ENCODE results near the gene SYNDIG1.

SYNDIG1 gene

GRCh38 chr20:24665741-24666191 is 196.3 kb downstream of the SYNDIG1 start:
- H3K36me3 ChIP-seq (ENCODE audit: control insufficient read depth in 1 of 2, insufficient read depth in 2 of 2, low read depth in 1 of 2, low read length in 2 of 2) = peaks cover 0 to 6% of the 10 kb centered on the region in 2 experiments
- H3K27me3 ChIP-seq (ENCODE audit: control insufficient read depth in 1 of 2, insufficient read depth in 1 of 2, low read length in 2 of 2) = peaks cover 0 to 25% of the 10 kb centered on the region in 2 experiments
- no peak overlapping the region for H2BK5ac ChIP-seq (ENCODE audit: low read depth, low read length, poor library complexity, severe bottlenecking)
- no peak overlapping the region for H2BK15ac ChIP-seq (ENCODE audit: low read depth, poor library complexity, severe bottlenecking)
- no peak overlapping the region for H4K91ac ChIP-seq (ENCODE audit: low read length)
- no peak overlapping the region for H3K27ac ChIP-seq (ENCODE audit: low read length, poor library complexity, severe bottlenecking)
- H3K4ac ChIP-seq (ENCODE audit: low read depth in 1 of 2, low read length in 2 of 2) = no peak overlapping the region
- H3K9me3 ChIP-seq (ENCODE audit: control insufficient read depth, low read length) = no peaks in the 10 kb centered on the region
- no peak overlapping the region for H3K4me2 ChIP-seq (ENCODE audit: low read length, poor library complexity, severe bottlenecking)
- H3K23ac ChIP-seq (ENCODE audit: low read length in 2 of 2) = no peak overlapping the region
- H2AK5ac ChIP-seq (ENCODE audit: low read length, severe bottlenecking) = no peak overlapping the region
- no peak overlapping the region for H2BK12ac ChIP-seq (ENCODE audit: low read length in 2 of 2)
- H3K79me1 ChIP-seq (replicated peaks; ENCODE audit: low read length, poor library complexity, severe bottlenecking) = no peaks in the 10 kb centered on the region
- no peak overlapping the region for H3K14ac ChIP-seq (ENCODE audit: low read length in 2 of 2)
- H2AFZ ChIP-seq (ENCODE audit: low read depth, low read length) = no peak overlapping the region
- DNase-seq = no peak
- 91% methylated on average over 15 of the region's 15 CpGs for WGBS
- no peak overlapping the region for H3K4me3 ChIP-seq (ENCODE audit: insufficient read depth in 1 of 2, low read depth in 1 of 2, low read length in 2 of 2)
- peaks cover 6% of the 10 kb centered on the region for H3K4me1 ChIP-seq (ENCODE audit: control insufficient read depth, insufficient read depth, low read depth, low read length)
- no peak overlapping the region for H3K18ac ChIP-seq (ENCODE audit: low read depth in 1 of 2, low read length in 2 of 2)
- H2BK120ac ChIP-seq (ENCODE audit: low read depth, low read length) = no peak overlapping the region
- no peak overlapping the region for H4K8ac ChIP-seq (ENCODE audit: low read length)
- no peak overlapping the region for H3K9ac ChIP-seq (ENCODE audit: low read length)

GRCh38 chr20:24667689-24668383 is 198.4 kb downstream of the SYNDIG1 start:
- H3K4me3 ChIP-seq (ENCODE audit: insufficient read depth in 1 of 2, low read depth in 1 of 2, low read length in 2 of 2) = no peak overlapping the region
- H3K18ac ChIP-seq (ENCODE audit: low read depth in 1 of 2, low read length in 2 of 2) = no peak overlapping the region
- no peak overlapping the region for H2BK5ac ChIP-seq (ENCODE audit: low read depth, low read length, poor library complexity, severe bottlenecking)
- H3K36me3 ChIP-seq (ENCODE audit: control insufficient read depth in 1 of 2, insufficient read depth in 2 of 2, low read depth in 1 of 2, low read length in 2 of 2) = peaks cover 0 to 6% of the 10 kb centered on the region in 2 experiments
- no peak overlapping the region for H3K27ac ChIP-seq (ENCODE audit: low read length, poor library complexity, severe bottlenecking)
- H3K4ac ChIP-seq (ENCODE audit: low read depth in 1 of 2, low read length in 2 of 2) = no peak overlapping the region
- H2BK120ac ChIP-seq (ENCODE audit: low read depth, low read length) = no peak overlapping the region
- no peak overlapping the region for H4K91ac ChIP-seq (ENCODE audit: low read length)
- H3K23ac ChIP-seq (ENCODE audit: low read length in 2 of 2) = no peak overlapping the region
- H3K27me3 ChIP-seq (ENCODE audit: control insufficient read depth in 1 of 2, insufficient read depth in 1 of 2, low read length in 2 of 2) = peaks cover 0 to 12% of the 10 kb centered on the region in 2 experiments
- H2BK15ac ChIP-seq (ENCODE audit: low read depth, poor library complexity, severe bottlenecking) = no peak overlapping the region
- H3K4me2 ChIP-seq (ENCODE audit: low read length, poor library complexity, severe bottlenecking) = no peak overlapping the region
- no peak overlapping the region for H3K14ac ChIP-seq (ENCODE audit: low read length in 2 of 2)
- H4K8ac ChIP-seq (ENCODE audit: low read length) = no peak overlapping the region
- H3K9ac ChIP-seq (ENCODE audit: low read length) = no peak overlapping the region
- H3K4me1 ChIP-seq (ENCODE audit: control insufficient read depth, insufficient read depth, low read depth, low read length) = peaks cover 17% of the 10 kb centered on the region
- H2AFZ ChIP-seq (ENCODE audit: low read depth, low read length) = no peak overlapping the region
- no peak for DNase-seq
- 89% methylated on average over 7 of the region's 7 CpGs for WGBS
- no peaks in the 10 kb centered on the region for H3K79me1 ChIP-seq (replicated peaks; ENCODE audit: low read length, poor library complexity, severe bottlenecking)
- H2AK5ac ChIP-seq (ENCODE audit: low read length, severe bottlenecking) = peak overlapping the region; percentile 46
- no peaks in the 10 kb centered on the region for H3K9me3 ChIP-seq (ENCODE audit: control insufficient read depth, low read length)
- H2BK12ac ChIP-seq (ENCODE audit: low read length in 2 of 2) = no peak overlapping the region

- peaks cover 0 to 6% of the 10 kb centered on the region in 2 experiments for H3K36me3 ChIP-seq (ENCODE audit: control insufficient read depth in 1 of 2, insufficient read depth in 2 of 2, low read depth in 1 of 2, low read length in 2 of 2)
- DNase-seq = no peak
- H2AK5ac ChIP-seq (ENCODE audit: low read length, severe bottlenecking) = no peak overlapping the region
Measured at GRCh38 chr20:24668384-24668702, 198.9 kb downstream of the SYNDIG1 start.

GRCh38 chr20:24668791-24669190 is 199.4 kb downstream of the SYNDIG1 start:
- H4K8ac ChIP-seq (ENCODE audit: low read length) = no peak overlapping the region
- H2BK120ac ChIP-seq (ENCODE audit: low read depth, low read length) = no peak overlapping the region
- peaks cover 24% of the 10 kb centered on the region for H3K4me1 ChIP-seq (ENCODE audit: control insufficient read depth, insufficient read depth, low read depth, low read length)
- no peak overlapping the region for H4K91ac ChIP-seq (ENCODE audit: low read length)
- no peak overlapping the region for H3K18ac ChIP-seq (ENCODE audit: low read depth in 1 of 2, low read length in 2 of 2)
- H3K4me2 ChIP-seq (ENCODE audit: low read length, poor library complexity, severe bottlenecking) = no peak overlapping the region
- H2BK5ac ChIP-seq (ENCODE audit: low read depth, low read length, poor library complexity, severe bottlenecking) = no peak overlapping the region
- H2AK5ac ChIP-seq (ENCODE audit: low read length, severe bottlenecking) = peak overlapping the region; percentile 0
- no peak overlapping the region for H2BK15ac ChIP-seq (ENCODE audit: low read depth, poor library complexity, severe bottlenecking)
- no peak overlapping the region for H3K23ac ChIP-seq (ENCODE audit: low read length in 2 of 2)
- H3K27ac ChIP-seq (ENCODE audit: low read length, poor library complexity, severe bottlenecking) = no peak overlapping the region
- H2BK12ac ChIP-seq (ENCODE audit: low read length in 2 of 2) = no peak overlapping the region
- H3K36me3 ChIP-seq (ENCODE audit: control insufficient read depth in 1 of 2, insufficient read depth in 2 of 2, low read depth in 1 of 2, low read length in 2 of 2) = peaks cover 0 to 6% of the 10 kb centered on the region in 2 experiments
- H3K4me3 ChIP-seq (ENCODE audit: insufficient read depth in 1 of 2, low read depth in 1 of 2, low read length in 2 of 2) = no peak overlapping the region
- no peak overlapping the region for H3K4ac ChIP-seq (ENCODE audit: low read depth in 1 of 2, low read length in 2 of 2)
- H2AFZ ChIP-seq (ENCODE audit: low read depth, low read length) = no peak overlapping the region
- no peak for DNase-seq
- no peak overlapping the region for H3K14ac ChIP-seq (ENCODE audit: low read length in 2 of 2)
- H3K9ac ChIP-seq (ENCODE audit: low read length) = no peak overlapping the region
- 97% methylated on average over 5 of the region's 5 CpGs for WGBS
- no peaks in the 10 kb centered on the region for H3K79me1 ChIP-seq (replicated peaks; ENCODE audit: low read length, poor library complexity, severe bottlenecking)
- H3K9me3 ChIP-seq (ENCODE audit: control insufficient read depth, low read length) = no peaks in the 10 kb centered on the region
- H3K27me3 ChIP-seq (ENCODE audit: control insufficient read depth in 1 of 2, insufficient read depth in 1 of 2, low read length in 2 of 2) = peaks cover 0 to 6% of the 10 kb centered on the region in 2 experiments

More at GRCh38 chr20:24668384-24668702, 198.9 kb downstream of the SYNDIG1 start:
- H4K91ac ChIP-seq (ENCODE audit: low read length) = no peak overlapping the region
- H3K14ac ChIP-seq (ENCODE audit: low read length in 2 of 2) = no peak overlapping the region
- H3K4me2 ChIP-seq (ENCODE audit: low read length, poor library complexity, severe bottlenecking) = no peak overlapping the region
- WGBS = 94% methylated on average over 2 of the region's 9 CpGs
- no peak overlapping the region for H3K23ac ChIP-seq (ENCODE audit: low read length in 2 of 2)
- no peaks in the 10 kb centered on the region for H3K79me1 ChIP-seq (replicated peaks; ENCODE audit: low read length, poor library complexity, severe bottlenecking)
- H4K8ac ChIP-seq (ENCODE audit: low read length) = no peak overlapping the region
- no peak overlapping the region for H2BK5ac ChIP-seq (ENCODE audit: low read depth, low read length, poor library complexity, severe bottlenecking)
- H3K4ac ChIP-seq (ENCODE audit: low read depth in 1 of 2, low read length in 2 of 2) = no peak overlapping the region
- H3K9ac ChIP-seq (ENCODE audit: low read length) = no peak overlapping the region
- H3K18ac ChIP-seq (ENCODE audit: low read depth in 1 of 2, low read length in 2 of 2) = no peak overlapping the region
- no peak overlapping the region for H2BK15ac ChIP-seq (ENCODE audit: low read depth, poor library complexity, severe bottlenecking)
- H3K4me1 ChIP-seq (ENCODE audit: control insufficient read depth, insufficient read depth, low read depth, low read length) = peaks cover 21% of the 10 kb centered on the region
- no peaks in the 10 kb centered on the region for H3K9me3 ChIP-seq (ENCODE audit: control insufficient read depth, low read length)
- H2BK120ac ChIP-seq (ENCODE audit: low read depth, low read length) = no peak overlapping the region
- H2BK12ac ChIP-seq (ENCODE audit: low read length in 2 of 2) = no peak overlapping the region
- H2AFZ ChIP-seq (ENCODE audit: low read depth, low read length) = no peak overlapping the region
- H3K27ac ChIP-seq (ENCODE audit: low read length, poor library complexity, severe bottlenecking) = no peak overlapping the region
- H3K27me3 ChIP-seq (ENCODE audit: control insufficient read depth in 1 of 2, insufficient read depth in 1 of 2, low read length in 2 of 2) = peaks cover 0 to 8% of the 10 kb centered on the region in 2 experiments
- no peak overlapping the region for H3K4me3 ChIP-seq (ENCODE audit: insufficient read depth in 1 of 2, low read depth in 1 of 2, low read length in 2 of 2)
